ENCODE measurements around the gene SYNDIG1L. TPM values are rescaled to one million over a fixed set of nuclear protein-coding genes. Genes with fewer than 3 reads are reported as not detected.

SYNDIG1L gene
- total RNA-seq, 1 donor from 2014 or later = not detected

DNA sequence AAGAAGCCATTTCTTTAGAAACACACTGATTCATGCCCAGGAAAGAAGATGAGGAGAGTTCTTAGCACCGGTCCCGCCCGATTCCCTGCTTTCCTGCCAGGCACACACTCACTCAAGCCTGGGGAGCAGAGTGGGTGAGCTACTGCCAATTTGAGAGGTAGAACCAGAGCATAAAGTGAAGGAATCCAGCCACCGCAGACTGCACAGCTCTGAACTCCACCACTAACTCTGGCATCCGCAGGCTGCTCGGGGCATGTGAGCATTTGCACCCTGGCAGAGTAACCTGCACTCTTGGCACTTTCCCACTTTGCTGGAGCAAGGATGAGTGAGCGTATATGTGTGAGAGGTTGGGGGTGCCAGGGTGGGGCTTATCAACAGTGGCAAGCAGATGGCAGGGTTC lies 4.0 kb upstream of the SYNDIG1L start:
- intact Hi-C loops (cut with micrococcal nuclease) = no loop called here

DNA sequence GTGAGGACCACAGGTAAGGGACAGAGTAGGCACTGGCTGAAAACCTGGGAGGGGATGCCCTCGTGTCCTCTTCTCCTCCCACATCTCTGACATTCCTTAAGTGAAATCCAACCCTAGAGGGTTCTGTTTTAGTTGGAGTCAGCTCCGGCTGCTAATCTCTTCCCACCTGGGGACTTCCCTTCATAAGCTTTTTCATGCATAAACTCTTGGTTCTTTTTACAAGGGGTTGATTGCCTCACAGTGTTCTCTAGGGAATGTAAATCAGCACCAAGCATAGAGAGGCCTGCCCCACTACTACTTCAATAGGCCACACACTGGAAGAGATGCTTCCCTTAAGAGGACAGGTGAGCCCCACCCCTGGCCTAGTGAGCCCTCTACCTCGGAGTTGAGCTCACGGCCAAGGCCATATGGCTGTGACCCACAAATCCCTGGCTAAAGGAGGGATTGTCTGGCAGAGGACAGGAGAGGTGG lies 3.2 kb upstream of the SYNDIG1L start:
- intact Hi-C loops (cut with micrococcal nuclease) = no loop called here

DNA sequence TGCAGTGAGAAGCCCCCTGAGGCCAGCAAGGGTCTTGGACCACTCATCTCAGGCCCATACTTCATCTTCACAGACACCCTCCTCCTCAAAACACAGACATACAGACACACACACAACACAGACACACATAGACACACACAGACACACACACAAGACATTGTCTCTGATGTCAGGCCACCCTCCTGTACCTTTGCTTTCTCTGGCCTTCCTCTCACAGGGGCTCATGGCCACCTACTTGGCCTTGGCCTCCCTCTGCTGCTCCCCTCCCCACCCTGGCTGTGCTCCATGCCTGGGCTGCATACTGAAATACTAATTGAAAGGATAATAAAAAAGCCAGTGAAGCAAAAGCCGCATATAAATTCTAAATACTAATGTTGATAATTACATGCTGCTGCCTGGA lies 1.6 kb upstream of the SYNDIG1L start:
- intact Hi-C loops (cut with micrococcal nuclease) = no loop called here

DNA sequence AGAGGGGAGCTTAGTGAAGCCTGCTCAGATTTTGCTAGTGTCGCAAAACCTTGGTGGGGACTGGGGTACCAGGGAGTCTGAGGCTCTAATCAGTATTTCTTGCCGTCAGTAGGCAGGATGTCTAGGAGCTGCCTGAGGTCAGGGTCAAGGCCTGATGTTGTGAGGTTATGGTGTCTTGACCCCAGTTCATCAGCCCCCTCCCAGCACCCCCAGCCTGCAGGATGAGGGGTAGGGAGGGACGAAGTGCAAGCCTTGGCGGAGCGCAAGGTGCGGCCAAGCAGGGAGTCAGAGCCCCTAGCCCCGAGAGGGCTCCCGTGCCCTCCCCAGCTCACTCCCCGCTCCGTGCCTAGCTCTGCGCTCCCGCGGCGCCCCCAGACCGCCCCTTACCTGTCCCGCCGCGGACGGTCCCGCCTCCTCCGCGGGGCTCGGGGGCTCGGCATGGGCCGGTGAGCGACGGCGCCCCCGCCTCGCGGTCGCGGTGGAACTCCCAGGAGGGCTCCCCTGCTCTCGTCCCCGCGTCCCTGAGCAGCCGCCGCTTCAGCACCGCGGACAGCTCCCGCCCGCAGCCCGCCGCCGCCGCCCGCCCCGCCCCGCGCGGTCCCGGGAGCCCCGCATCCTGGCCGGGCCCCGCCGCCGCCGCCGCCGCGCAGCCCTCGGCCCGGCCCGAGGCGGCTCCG lies 347 bp downstream of the SYNDIG1L start:
- intact Hi-C loops (cut with micrococcal nuclease) = loop anchor here (1.0 kb wide), 1 partner anchor 24 kb away; no protein-coding TSS in a partner anchor

DNA sequence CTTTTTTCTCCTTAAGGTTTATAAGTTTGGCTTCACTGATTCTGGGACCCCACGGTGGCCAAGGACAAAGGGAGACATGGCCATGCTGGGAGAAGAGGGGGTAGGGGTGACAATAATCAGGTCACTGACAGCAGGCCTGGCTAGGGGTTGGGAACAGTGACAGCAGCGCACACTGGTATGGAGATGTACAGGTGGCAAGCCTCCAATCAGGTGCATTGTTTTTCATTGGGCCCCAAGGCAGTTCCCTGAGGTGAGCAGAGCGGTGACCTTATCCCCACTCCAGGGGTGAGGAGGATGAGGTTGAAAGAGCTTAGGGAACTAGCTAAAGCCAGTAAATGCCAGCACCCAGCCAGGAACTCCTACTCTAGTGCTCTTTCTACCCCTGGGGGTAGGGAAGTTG lies 1.4 kb downstream of the SYNDIG1L start:
- intact Hi-C loops (cut with micrococcal nuclease) = no loop called here

DNA sequence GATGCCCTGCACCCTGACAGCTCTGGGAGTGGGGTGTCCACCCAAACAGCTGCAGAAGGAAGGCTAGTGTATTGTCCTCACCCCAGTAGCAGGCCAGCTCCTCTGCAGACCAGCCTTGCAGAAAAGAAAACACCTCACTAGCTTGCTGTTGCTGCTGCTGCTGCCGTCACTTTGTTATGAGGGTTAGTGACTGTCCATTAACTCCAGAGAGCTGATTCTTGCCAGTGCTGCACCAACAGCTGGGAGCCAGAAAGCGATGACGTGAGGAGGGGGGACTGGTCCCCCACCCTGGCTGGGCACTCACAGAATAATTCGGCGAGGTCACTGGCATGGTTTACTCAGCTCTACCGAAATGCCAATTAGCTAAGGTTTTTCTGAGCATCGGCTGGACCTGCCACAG lies 2.8 kb downstream of the SYNDIG1L start:
- intact Hi-C loops (cut with micrococcal nuclease) = no loop called here

DNA sequence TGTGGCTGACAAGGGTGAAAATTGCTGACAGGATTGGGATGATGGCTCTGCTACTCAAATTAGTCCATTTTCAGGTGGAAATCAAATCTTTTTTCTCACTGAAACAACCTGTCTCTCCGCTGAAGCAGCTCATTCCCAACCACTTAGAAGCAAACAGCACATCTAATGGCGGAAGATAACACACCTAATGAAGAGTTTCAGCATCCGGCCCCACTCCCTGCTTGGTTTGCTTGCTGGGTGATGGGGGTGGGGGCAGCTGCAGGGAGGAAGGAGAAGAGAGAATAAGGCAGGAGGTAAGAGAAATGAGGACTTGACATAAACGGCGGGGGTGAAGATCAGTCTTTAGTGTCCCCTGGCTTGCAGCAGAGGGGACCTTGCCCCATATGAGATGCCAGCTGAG lies 4.0 kb downstream of the SYNDIG1L start:
- intact Hi-C loops (cut with micrococcal nuclease) = no loop called here

DNA sequence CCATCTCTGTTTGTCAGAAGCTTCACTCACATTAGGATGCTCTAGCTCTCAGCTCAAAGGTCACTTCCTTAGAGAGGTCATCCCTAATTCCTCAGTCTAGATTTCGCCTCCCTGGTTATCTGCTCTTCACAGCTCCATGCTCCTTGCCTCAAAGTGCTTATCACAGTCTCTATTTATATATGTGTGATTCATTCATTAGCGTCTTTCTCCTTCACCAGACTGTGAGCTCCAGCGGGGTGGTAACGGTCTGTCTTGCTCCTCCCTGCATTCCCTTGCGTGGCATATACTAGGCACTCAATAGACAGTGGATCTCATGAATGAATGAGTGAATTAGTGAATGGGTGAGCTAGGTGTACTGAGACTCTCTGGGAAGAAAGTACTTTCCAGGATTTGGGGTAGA lies 6.9 kb downstream of the SYNDIG1L start:
- intact Hi-C loops (cut with micrococcal nuclease) = no loop called here

DNA sequence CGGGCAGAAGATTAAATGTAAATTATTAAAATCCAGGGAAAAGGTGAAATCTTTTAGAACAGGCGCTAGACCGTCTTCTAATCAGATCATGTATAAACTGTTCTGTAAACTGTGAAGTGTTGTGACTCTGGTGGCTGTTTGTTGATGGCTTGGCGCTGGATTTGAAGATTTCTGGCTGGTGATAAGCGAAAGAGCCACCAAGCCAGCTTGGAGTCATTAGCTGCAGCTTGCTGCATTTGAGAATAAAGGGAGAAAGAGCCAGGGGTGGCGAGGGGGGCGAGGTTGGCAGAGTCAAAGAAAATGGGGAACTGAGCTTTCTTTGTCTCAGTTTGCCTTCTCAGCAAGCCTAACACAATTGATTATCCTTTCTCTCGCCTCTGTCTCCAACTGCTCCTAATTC lies 8.0 kb downstream of the SYNDIG1L start:
- intact Hi-C loops (cut with micrococcal nuclease) = no loop called here

DNA sequence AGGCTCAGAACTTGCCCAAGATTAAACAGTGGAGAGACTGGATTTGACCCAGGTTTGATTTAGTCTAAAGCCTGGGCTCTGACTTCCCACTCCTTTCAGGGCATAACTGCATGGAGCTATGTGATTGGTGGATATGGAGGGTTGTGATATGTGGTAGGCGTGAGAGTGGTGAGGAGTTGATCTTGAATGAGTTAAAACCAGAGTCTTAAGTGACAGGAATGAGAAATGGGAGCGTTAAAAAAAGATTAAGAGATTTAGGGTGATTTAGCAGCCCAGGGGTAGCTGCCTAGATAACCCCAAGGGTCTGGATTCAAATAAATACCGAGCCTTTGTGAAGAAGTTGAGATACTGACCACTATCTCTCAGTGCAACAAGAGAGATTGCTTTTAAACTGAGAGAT lies 8.4 kb downstream of the SYNDIG1L start:
- intact Hi-C loops (cut with micrococcal nuclease) = no loop called here

DNA sequence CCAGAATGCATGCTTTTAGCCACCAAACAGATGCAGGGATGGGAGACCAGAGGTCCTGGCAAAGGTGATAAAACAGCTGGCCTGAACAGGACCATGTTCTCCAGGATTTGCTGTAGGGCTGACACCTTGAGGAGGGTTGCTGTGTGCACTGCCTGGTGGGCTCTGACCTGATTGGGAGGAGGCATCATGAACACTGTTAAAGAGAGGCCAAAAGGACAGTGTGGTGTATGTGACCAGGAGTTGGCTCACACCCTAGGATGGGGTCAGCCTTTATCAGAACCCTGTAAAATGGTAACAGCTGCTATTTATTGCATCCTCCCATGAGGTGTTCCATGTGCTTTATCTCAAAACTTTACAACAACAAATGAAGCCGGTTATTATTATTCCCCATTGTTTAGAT lies 8.8 kb downstream of the SYNDIG1L start:
- intact Hi-C loops (cut with micrococcal nuclease) = no loop called here

DNA sequence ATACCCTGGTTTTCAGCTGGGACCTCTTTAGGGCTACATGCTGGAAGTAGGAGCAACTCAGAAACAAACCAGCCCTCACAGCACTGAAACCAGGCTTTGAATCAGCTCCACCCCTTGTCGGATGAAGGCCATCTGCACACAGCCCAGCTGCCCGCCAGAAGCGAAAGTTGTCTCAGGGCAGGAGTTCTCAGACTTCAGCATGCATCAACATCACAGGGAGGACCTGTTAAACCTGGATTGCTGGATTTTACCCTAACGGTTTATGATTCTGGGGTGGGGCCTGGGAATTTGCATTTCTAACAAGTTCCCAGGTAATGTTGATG lies 10.9 kb downstream of the SYNDIG1L start:
- intact Hi-C loops (cut with micrococcal nuclease) = no loop called here

DNA sequence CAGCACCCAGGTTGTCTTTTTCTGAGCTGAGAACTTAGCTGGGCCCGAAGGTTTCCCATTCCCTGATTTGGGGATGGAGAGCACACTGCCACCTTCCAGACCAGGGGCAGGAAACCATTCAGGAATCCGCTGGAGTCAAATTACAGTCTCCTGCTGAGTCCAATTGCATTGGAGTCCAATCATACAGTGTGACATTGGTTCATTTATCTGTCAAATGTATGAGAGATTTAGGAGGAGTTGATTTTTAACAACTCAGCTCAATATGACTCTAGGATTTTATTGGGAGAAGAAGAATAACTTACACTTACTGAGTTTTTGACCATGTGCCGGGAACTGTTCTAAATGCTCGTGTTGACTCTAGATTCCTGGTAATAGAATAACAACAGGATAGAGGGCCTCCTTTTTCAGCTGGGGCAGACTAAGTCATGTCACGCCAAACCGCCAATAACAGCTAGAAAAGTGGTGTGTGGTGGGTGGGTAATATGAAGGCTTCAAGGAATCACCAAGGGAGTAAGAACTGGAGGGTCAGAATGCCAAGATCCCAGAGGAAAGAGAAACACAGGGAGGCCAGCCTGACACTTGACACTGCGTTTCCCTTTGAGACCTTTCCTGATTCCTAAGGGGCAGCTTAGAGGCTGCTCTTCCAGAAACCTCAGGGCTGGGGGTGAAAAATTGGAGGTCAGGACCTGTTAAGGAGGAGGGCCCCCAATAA lies 11.5 kb downstream of the SYNDIG1L start:
- intact Hi-C loops (cut with micrococcal nuclease) = no loop called here

DNA sequence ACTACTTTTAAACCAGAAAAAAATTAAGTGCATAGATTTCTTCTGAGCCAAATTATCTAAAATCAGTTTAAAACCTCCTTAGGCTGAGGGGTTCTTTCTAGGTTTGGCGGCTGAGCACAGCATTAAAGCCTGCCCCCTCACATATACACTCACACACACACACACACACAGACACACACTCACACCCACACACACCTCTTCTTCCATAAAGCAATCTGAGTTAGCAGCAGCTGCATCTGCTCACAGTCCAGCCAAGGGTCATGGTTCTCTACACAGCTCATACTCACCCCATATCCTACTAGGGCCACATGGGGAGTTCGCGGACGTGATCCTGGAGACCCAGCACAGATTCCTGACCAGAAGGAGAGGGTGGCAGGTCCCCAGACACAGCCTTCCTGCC lies 12.4 kb downstream of the SYNDIG1L start:
- intact Hi-C loops (cut with micrococcal nuclease) = no loop called here

DNA sequence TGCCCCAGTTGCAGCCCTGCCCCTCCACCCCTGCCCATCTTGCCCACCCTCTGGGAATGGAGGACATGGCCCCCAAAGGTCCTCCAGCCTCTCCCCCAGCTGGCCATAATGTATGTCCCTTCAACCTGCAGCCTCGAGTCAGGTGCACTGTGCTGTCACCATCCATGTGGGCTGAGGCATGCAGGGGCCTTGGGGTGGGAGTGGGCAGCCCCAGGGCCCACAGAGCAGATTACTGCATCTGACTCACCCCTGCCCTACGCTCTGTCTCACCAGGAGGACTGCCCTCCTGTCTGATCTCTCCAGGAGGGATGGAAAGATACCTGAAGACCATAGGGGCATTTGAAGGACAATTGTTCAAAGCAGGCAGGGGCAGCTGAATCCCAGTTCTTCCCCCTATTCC lies 13.3 kb downstream of the SYNDIG1L start:
- intact Hi-C loops (cut with micrococcal nuclease) = no loop called here

DNA sequence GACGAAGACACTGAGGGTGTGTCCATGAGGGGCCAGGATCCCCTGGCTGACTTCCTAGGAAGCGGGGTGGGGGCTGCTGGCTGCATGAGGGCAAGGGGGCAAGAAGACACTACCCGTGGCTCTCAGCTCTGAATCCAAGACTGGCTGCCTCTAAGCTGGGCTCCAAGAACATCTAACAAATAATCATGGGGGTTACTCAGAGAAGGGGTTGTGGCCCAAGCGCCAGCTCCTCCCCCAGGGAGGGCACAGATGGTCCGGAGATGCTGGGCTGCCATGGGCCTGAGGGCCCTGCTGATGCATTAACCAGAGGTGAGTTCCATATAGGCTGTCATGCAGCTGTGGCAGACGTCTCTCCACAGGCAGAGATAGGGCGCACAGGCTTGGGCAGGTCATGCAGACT lies 14.3 kb downstream of the SYNDIG1L start:
- intact Hi-C loops (cut with micrococcal nuclease) = no loop called here

DNA sequence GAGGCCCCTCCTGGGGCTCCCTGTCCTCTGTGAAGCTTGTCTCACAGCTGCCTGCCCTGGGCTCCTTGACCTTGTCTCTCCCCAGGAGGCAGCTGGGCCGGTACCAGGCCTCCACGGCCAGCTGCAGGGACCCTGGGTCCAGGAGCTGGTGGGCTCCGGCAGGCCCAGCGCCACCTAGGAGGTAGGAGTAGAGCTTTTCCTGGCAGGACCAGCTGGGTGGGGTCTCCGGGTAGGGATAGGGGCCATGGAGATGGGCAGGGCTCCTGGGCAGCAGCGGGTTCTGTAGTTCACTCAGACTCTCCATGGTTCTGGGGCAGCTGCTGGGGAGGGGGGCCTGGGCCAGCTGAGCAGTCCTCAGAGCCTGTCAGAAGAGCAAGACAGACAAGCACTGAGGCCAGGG lies 16.6 kb downstream of the SYNDIG1L start:
- intact Hi-C loops (cut with micrococcal nuclease) = no loop called here

DNA sequence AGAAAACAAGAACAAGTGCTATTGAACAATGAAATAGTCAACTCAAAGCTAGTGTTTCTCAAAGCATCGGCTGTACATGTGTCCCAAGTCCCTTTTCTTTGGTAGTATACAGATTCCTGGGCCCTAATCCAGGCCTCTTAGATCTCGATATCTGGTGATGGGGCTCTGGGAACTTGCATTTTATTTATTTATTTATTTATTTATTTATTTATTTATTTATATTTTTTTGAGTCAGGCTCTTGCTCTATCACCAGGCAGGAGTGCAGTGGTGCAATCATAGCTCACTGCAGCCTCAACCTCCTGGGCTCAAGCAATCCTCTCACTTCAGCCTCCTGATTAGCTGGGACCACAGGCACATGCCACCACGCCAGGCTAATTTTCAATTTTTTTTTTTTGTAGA lies 17.1 kb downstream of the SYNDIG1L start:
- intact Hi-C loops (cut with micrococcal nuclease) = no loop called here

DNA sequence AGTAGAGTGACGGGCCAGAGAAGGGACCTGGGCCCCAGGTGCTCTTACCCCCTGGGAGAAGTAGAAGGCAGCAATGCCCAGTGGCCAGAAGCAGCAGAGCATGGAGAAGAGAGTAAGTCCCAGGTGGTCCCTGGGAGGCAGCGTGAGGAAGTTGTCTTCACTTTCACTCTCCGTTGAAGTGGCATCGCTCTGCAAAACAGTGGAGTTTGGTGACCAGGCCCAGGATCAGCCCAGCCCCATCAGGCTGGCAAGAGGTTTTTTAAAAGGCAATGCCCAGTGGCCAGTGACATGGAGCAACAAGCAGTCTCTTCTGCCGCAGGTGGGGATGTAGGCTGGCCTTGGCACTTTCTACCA lies 18.2 kb downstream of the SYNDIG1L start:
- intact Hi-C loops (cut with micrococcal nuclease) = no loop called here

DNA sequence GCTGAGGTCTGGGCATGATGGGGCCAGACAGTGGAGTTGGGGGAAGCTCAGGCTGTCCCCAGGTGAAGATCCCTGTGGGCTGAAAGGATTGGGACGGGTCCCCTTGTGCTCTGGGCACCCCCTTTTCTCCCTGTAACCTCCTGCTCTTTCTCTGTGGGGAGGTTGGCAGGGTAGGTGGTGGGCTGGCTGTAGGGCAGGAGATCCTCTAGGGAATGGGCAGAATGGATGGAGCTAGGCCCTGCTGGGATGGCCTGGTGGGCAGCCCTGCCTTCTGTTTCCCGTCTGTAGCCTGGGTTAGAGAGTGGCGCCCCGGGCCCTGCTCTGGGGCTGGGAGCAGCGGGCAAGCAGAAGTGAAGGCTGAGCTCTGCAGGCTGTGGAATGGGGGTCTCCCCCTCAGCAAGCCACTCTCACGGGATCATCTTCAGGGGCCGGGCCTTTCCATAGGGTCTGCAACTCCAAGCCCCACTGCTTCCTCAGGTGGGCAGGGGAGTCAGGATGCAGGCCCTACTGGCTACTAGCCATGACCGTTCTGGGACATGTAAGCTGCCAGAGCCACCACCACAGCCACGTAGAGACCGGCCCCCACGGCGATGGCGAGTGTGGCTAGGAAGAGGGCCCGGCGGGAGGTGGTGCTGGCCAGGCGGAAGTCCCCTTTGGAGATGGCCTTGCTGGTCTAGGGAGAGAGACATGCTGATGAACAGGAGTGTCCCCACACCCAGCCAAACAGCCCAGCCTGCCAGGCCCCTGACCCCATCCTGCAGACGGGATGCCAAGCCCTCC lies 18.8 kb downstream of the SYNDIG1L start:
- intact Hi-C loops (cut with micrococcal nuclease) = no loop called here

DNA sequence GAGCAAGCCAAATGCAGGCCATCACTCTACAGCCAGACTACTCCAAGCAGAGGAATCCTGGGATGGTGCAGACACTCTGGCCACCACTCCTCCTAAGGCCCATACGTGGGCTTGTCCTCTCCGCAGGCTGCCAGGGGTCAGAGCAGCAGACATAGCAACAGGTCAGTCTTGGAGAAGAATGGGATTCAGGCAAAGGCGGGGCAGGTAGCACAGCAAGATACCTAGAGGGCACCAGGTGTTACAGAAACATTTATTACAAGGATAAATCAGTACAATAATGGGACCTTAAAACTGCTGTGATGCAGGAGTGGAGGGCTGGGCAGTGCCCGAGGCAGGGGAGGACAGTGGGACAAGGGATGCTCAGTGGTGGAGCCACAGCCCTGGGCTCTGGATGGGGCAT lies 20.3 kb downstream of the SYNDIG1L start:
- intact Hi-C loops (cut with micrococcal nuclease) = no loop called here

DNA sequence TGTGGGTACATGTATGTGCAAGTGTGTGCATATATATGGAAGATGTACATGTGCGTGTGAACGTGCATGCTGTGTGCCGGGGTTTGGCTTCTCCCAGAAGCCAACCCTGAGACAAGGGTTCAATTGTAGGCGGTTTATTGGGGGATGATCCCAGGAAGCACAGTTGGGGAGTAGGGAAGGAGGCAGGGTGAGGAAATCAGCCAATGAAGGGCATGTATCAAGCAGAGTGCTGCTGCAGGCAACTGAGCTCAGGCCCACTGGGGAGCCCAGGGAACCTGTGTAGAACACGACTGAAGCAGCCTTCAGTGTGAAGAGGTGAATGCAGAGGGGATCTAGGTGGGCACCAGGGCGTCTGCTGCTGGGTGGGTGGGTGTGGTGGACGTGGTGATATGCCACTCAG lies 21.6 kb downstream of the SYNDIG1L start:
- intact Hi-C loops (cut with micrococcal nuclease) = no loop called here
